D721Med (cell line): ENCODE results near the gene ST6GAL2.

Experiments
- DNase-seq: peaks from one replicate; pipeline ENCODE4 v3.0.0; 2011; ENCODE audit warnings: low spot score; ENCODE audit not compliant: insufficient read length
- FAIRE-seq: peaks from 2 replicates; lab custom pipeline; 2011; peaks lifted over from hg19 to GRCh38; lab: Jason Lieb, UNC
- CTCF ChIP-seq: IDR thresholded peaks from 2 replicates; pipeline ENCODE4 v1.5.1; 2012; ENCODE audit warnings: mild to moderate bottlenecking, control low read depth; ENCODE audit not compliant: insufficient read depth; ENCODE audit errors: missing control alignments

Gene ST6GAL2, protein sequence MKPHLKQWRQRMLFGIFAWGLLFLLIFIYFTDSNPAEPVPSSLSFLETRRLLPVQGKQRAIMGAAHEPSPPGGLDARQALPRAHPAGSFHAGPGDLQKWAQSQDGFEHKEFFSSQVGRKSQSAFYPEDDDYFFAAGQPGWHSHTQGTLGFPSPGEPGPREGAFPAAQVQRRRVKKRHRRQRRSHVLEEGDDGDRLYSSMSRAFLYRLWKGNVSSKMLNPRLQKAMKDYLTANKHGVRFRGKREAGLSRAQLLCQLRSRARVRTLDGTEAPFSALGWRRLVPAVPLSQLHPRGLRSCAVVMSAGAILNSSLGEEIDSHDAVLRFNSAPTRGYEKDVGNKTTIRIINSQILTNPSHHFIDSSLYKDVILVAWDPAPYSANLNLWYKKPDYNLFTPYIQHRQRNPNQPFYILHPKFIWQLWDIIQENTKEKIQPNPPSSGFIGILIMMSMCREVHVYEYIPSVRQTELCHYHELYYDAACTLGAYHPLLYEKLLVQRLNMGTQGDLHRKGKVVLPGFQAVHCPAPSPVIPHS

GRCh38 chr2:106885971-106886915 is at the start of gene ST6GAL2:
Gene ST6GAL2, minus strand, starts transcription at chr2:106886167. Its CDS starts 42,190 bp downstream, at chr2:106843977.
- no peak for TF ChIP-seq CTCF
- DNase-seq (peak; percentile 17), FAIRE-seq (no peak)

- no peak for TF ChIP-seq CTCF
- DNase-seq (no peak), FAIRE-seq (no peak)
Observed at GRCh38 chr2:106932644-106933043, 46.7 kb upstream of the ST6GAL2 start.

DNA sequence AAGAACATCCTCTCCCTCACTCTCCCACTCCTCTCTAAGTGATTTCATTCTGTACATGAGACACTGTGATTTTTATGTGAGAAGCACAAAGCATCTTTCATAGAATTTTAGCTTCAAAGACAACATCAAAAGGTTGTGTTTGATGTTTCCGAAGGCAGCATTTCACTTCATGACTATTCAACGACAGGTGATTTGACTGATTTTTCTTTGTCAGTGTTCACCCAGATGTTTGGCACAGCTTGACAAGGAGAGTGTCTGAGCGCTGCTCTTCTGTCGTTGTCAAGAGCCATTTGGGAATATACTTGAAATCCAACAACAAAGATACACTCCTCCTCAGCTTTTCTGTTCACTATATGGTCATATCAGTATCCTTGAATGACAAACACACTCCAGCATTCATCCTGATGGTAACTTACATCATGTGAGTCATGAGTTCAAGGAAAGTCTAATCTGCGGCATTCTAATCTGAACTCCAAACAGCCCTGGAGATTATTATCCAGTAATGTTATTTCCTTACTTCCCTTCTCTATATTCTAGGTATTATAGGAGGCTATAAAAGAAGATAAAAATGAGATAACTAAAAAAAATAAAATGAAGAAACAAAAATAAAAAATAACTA is 45.9 kb upstream of the ST6GAL2 start:
- FAIRE-seq (no peak), DNase-seq (no peak)
- no peak for TF ChIP-seq CTCF

DNA sequence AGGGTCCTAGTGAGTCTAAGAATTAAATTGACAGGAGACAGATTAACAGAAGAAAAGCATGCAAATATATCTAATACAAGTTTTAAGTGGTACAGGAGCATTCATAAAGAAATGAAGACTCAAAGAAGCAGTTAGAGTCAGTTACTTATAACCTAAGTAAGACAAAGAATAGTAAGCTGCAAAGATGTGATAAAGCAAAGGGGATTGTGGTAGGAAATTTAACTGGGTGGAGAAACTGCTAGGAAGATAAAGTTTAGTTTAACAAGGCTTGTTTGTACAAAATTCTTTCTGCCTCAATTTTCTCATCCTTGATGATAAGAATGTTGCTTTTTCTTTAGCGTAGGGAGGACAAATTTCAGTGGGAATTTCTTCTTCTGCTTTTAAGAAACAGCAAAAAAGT is 35.5 kb upstream of the ST6GAL2 start:
- no peak for TF ChIP-seq CTCF
- DNase-seq, result no peak
- FAIRE-seq, result no peak

DNA sequence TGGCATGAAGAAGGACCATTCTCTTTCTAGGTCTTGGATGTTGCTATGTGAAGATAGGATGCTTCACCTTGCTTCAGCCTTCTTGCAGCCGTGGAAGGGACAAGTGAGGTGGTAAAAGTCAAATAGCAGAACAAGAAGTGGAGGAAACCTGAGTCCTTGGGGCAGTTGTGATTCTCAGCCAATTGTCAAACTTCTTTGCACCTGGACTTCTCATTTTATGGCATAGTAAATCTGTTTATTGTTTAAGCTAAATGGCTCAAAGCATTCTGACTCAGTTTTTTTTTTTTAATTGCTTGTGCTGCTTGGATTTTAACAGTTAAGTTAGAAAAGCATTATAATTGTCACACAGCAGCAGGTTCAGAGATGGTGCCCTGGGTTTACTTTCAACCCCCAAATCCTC is 33.0 kb upstream of the ST6GAL2 start:
- DNase-seq (no peak), FAIRE-seq (no peak)
- TF ChIP-seq CTCF, result no peak

DNA sequence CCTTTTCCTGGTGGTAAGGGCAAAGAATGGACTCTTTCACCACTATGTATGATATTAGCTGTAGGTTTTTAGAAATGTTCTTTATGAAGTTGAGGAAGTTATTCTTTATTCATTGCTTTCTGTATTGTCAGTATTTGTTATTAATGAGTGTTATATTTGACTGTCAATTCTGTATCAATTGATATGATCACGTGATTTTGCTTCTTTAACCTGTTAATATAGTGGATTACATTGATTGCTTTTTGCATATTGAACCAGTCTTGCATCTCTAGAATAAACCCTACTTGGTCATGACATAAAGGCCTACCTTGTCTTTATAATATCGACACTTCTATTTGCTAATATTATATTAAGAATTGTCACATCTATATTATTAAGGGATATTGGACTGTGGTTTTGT is 18.3 kb upstream of the ST6GAL2 start:
- no peak for DNase-seq
- no peak for FAIRE-seq
- no peak for TF ChIP-seq CTCF
